ENCODE results near the gene BEGAIN.

DNA sequence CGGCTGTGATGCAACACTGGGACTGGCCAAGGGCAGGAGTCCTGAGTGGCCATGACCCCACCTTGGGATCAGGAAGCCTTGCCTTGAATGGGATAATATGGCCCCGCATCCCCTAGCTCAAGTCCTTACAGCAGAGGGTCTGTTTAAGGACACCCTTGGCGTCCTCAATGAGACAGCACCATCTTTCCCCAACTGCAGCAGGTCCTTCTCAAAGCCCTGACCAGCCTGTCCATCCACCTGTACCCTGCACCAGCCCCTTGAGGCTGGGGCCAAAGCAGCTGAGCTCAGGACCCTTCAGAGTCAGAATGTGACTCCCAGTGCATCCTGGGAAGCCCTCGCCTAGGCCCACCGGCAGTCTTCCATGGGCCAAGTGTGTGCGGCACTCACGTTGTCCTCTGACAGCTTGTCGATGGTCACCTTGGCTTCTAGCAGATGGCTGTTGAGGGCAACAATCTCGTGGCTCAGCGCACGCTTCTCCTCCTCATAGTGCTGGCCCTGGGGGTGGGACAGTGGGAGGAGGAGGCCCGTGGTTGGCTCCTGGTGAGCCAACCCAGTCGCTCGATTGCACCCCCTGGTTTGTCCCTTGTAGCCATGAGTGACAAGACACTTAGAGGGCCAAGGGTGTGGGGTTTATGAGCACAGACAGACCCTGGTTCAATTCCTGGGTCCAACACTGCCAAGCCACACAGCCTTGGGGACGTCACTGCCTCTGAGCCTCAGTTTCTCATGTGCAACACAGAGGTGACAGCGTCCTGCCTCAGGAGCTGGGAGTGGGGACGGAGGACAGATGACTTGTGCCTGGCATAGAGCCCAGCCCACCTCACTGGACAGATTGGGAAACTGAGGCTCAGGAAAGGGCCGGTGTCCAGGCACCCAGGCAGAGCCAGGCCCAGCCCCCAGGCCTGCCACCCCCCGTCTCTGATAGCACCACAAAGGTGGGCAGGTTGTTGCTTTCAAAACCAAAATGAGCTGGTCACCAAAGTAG, 43.5 kb downstream of the BEGAIN start:
- TF ChIP-seq, protein P1, sequence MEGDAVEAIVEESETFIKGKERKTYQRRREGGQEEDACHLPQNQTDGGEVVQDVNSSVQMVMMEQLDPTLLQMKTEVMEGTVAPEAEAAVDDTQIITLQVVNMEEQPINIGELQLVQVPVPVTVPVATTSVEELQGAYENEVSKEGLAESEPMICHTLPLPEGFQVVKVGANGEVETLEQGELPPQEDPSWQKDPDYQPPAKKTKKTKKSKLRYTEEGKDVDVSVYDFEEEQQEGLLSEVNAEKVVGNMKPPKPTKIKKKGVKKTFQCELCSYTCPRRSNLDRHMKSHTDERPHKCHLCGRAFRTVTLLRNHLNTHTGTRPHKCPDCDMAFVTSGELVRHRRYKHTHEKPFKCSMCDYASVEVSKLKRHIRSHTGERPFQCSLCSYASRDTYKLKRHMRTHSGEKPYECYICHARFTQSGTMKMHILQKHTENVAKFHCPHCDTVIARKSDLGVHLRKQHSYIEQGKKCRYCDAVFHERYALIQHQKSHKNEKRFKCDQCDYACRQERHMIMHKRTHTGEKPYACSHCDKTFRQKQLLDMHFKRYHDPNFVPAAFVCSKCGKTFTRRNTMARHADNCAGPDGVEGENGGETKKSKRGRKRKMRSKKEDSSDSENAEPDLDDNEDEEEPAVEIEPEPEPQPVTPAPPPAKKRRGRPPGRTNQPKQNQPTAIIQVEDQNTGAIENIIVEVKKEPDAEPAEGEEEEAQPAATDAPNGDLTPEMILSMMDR (IDR thresholded peaks at IDR 0.05; ENCODE audit: low read depth, low read length): no peak
- TF ChIP-seq MYC (IDR thresholded peaks at IDR 0.05; ENCODE audit: low read depth, low read length): no peak
- TF ChIP-seq POLR2A (IDR thresholded peaks at IDR 0.05; ENCODE audit: extremely low read depth, insufficient read length): no peak
- TF ChIP-seq, protein P2, sequence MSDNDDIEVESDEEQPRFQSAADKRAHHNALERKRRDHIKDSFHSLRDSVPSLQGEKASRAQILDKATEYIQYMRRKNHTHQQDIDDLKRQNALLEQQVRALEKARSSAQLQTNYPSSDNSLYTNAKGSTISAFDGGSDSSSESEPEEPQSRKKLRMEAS (IDR thresholded peaks at IDR 0.05; ENCODE audit: low read depth, low read length): no peak

Data from NB4 (cell line).